K562 (cell line): ENCODE data around the gene FAM72B. TPM values are rescaled to one million over a fixed set of nuclear protein-coding genes. Genes with fewer than 3 reads are reported as not detected.
"Not testable (repeated sequence)": the region's sequence is repeated elsewhere in the genome, so short reads cannot be mapped to it uniquely, and the experiment has no call there.

Source experiments
- ATAC-seq: fragments of 200-7000 bp; cut with Tn5 transposase; 3 replicates; pipeline ENCODE4 v1.9.1; 2020; ENCODE audit warnings: moderate library complexity
- BruUV-seq: library from RNA; stranded (reverse); fragments of 400-500 nt; replicated peaks from 2 replicates; lab custom pipeline; 2021; lab: Mats Ljungman, UMichigan
- CTCF ChIA-PET: fragments of 300-600 bp; formaldehyde crosslinking; extraction: SDS; loops from one replicate; lab custom pipeline; 2021; ENCODE audit warnings: low intra/inter-chr PET ratio; lab: Yijun Ruan, JAX
- POLR2A ChIA-PET: fragments of 300-600, 350-650 bp; sonication (Branson Sonifier 250); formaldehyde crosslinking; extraction: SDS; loops from one replicate; lab custom pipeline; 2021; ENCODE audit warnings: antibody characterized with exemption, inconsistent platforms; lab: Yijun Ruan, JAX
- DNase-seq, 4 experiments: peaks; one replicate each; pipeline versions ENCODE4 v3.0.0 to v3.0.0-alpha.2; 2011 to 2018; ENCODE audit warnings: low spot score in 3 of 4, mixed read lengths in 3 of 4; ENCODE audit errors: extremely low read depth in 1 of 4
- FAIRE-seq: peaks from 2 replicates; lab custom pipeline; 2011; peaks lifted over from hg19 to GRCh38; lab: Jason Lieb, UNC
- H2AFZ ChIP-seq: 2 replicates; pipeline ENCODE4 v1.6.0; 2011; ENCODE audit warnings: low read depth, low read length, control low read depth, inconsistent platforms
- H3K27ac ChIP-seq: fragments of 200-600 bp; 3 replicates; pipeline ENCODE4 v1.8.0; 2011; ENCODE audit warnings: low read depth, mild to moderate bottlenecking, control low read depth, inconsistent platforms, low read length, moderate library complexity, mixed read lengths; ENCODE audit errors: extremely low read depth
- H3K27me3 ChIP-seq, 2 experiments: fragments of 300-600 bp in 1 of 2; 2 replicates in 1 of 2; 3 replicates in 1 of 2; pipeline versions ENCODE4 v1.6.0 to v1.8.0; 2011; ENCODE audit warnings: inconsistent platforms in 2 of 2, low read length in 2 of 2, mild to moderate bottlenecking in 1 of 2, mixed read lengths in 1 of 2, moderate library complexity in 1 of 2; ENCODE audit not compliant: control insufficient read depth in 2 of 2, insufficient read depth in 2 of 2
- H3K36me3 ChIP-seq: fragments of 300-600 bp; 3 replicates; pipeline ENCODE4 v1.8.0; 2011; ENCODE audit warnings: mild to moderate bottlenecking, low read length, inconsistent platforms; ENCODE audit not compliant: control insufficient read depth, insufficient read depth
- H3K4me1 ChIP-seq, 2 experiments: fragments of 200-600 bp in 1 of 2; replicated peaks in 1 of 2; 2 replicates in 1 of 2; 3 replicates in 1 of 2; pipeline versions ENCODE4 v1.5.1 to v1.8.0; 2011; ENCODE audit warnings: inconsistent platforms in 2 of 2, low read length in 2 of 2, mild to moderate bottlenecking in 1 of 2, mixed read lengths in 1 of 2, moderate library complexity in 1 of 2; ENCODE audit not compliant: control insufficient read depth in 2 of 2, insufficient read depth in 2 of 2
- H3K4me2 ChIP-seq: 2 replicates; pipeline ENCODE4 v1.6.1; 2011; ENCODE audit warnings: low read length, control low read depth, inconsistent platforms, mixed read lengths; ENCODE audit not compliant: insufficient read depth
- H3K4me3 ChIP-seq: fragments of 200-600 bp; sonication (generic), shearing (Covaris generic); 2 replicates; pipeline ENCODE4 v1.5.1; 2016; ENCODE audit warnings: control low read depth, inconsistent platforms
- H3K79me2 ChIP-seq: fragments of 200-600 bp; 3 replicates; pipeline ENCODE4 v1.8.0; 2011; ENCODE audit warnings: low read length, inconsistent platforms; ENCODE audit not compliant: control insufficient read depth, insufficient read depth
- H3K9ac ChIP-seq, 2 experiments: 2 replicates each; pipeline versions ENCODE4 v1.6.0 to v1.6.1; 2011; ENCODE audit warnings: low read depth in 2 of 2, low read length in 2 of 2, control low read depth in 1 of 2, inconsistent platforms in 1 of 2, mild to moderate bottlenecking in 1 of 2, mixed read lengths in 1 of 2; ENCODE audit not compliant: insufficient read depth in 1 of 2
- H3K9me1 ChIP-seq: one replicate; pipeline ENCODE4 v1.6.0; 2011; ENCODE audit warnings: inconsistent platforms, mild to moderate bottlenecking, low read length, moderate library complexity; ENCODE audit not compliant: control insufficient read depth, insufficient read depth
- H3K9me3 ChIP-seq: replicated peaks from 2 replicates; pipeline ENCODE4 v1.5.1; 2011; ENCODE audit warnings: low read depth, low read length, inconsistent platforms; ENCODE audit not compliant: control insufficient read depth, insufficient read depth
- H4K20me1 ChIP-seq: replicated peaks from 2 replicates; pipeline ENCODE4 v1.6.1; 2011; ENCODE audit warnings: low read length, inconsistent platforms, mixed read lengths; ENCODE audit not compliant: control insufficient read depth, insufficient read depth
- ARID1B ChIP-seq: fragments of 450-650 bp; IDR thresholded peaks from 2 replicates; pipeline ENCODE4 v1.6.1; 2016; ENCODE audit warnings: antibody characterized with exemption, mild to moderate bottlenecking, inconsistent platforms
- BHLHE40 ChIP-seq: IDR thresholded peaks from 2 replicates; pipeline ENCODE4 v1.6.1; 2011; ENCODE audit warnings: low read length, improper control_type of control experiment
- CBFA2T2 ChIP-seq: fragments of 450-650 bp; conservative IDR thresholded peaks from 2 replicates; pipeline ENCODE4 v1.6.1; 2017; ENCODE audit warnings: mild to moderate bottlenecking
- CREB1 ChIP-seq, 2 experiments: sonication (generic) in 1 of 2; formaldehyde crosslinking in 1 of 2; IDR thresholded peaks; 2 replicates each; pipeline versions ENCODE4 v1.6.1 to v1.8.0; 2012 to 2022; ENCODE audit warnings: inconsistent platforms in 1 of 2, mild to moderate bottlenecking in 1 of 2, missing genetic modification reagents in 1 of 2, moderate library complexity in 1 of 2
- CREM ChIP-seq: IDR thresholded peaks from 2 replicates; pipeline ENCODE4 v1.6.1; 2014; ENCODE audit warnings: antibody characterized with exemption, low read depth
- DPF2 ChIP-seq: fragments of 450-650 bp; IDR thresholded peaks from 2 replicates; pipeline ENCODE4 v1.6.1; 2016
- EP300 ChIP-seq: IDR thresholded peaks from 2 replicates; pipeline ENCODE4 v1.6.1; 2012; ENCODE audit warnings: low read length, improper control_type of control experiment
- FOSL1 ChIP-seq: fragments of 200-800 bp; sonication (Bioruptor generic); conservative IDR thresholded peaks from 2 replicates; pipeline ENCODE4 v1.6.1; 2016; ENCODE audit warnings: missing genetic modification characterization, missing compliant biosample characterization
- GATA2 ChIP-seq: sonication (generic); formaldehyde crosslinking; IDR thresholded peaks from 2 replicates; pipeline ENCODE4 v1.4.0; 2020; ENCODE audit warnings: mild to moderate bottlenecking, missing genetic modification reagents
- HDAC3 ChIP-seq: fragments of 450-650 bp; IDR thresholded peaks from 2 replicates; pipeline ENCODE4 v1.6.1; 2018; ENCODE audit warnings: borderline replicate concordance, mild to moderate bottlenecking, moderate library complexity; ENCODE audit not compliant: partially characterized antibody
- KLF16 ChIP-seq: IDR thresholded peaks from 2 replicates; pipeline ENCODE4 v1.6.1; 2016; ENCODE audit warnings: antibody characterized with exemption
- MTA2 ChIP-seq: fragments of 450-650 bp; IDR thresholded peaks from 2 replicates; pipeline ENCODE4 v1.6.1; 2016; ENCODE audit warnings: low read depth
- NCOR1 ChIP-seq: fragments of 450-650 bp; IDR thresholded peaks from 2 replicates; pipeline ENCODE4 v1.6.1; 2016; ENCODE audit warnings: mild to moderate bottlenecking, moderate library complexity
- NEUROD1 ChIP-seq: fragments of 150-350 bp; IDR thresholded peaks from 2 replicates; pipeline ENCODE4 v1.6.1; 2014; ENCODE audit warnings: borderline replicate concordance, low read length, low read depth; ENCODE audit not compliant: partially characterized antibody
- NFIC ChIP-seq: fragments of 450-650 bp; IDR thresholded peaks from 2 replicates; pipeline ENCODE4 v1.6.1; 2017; ENCODE audit warnings: mild to moderate bottlenecking, inconsistent platforms
- POLR2AphosphoS5 ChIP-seq: IDR thresholded peaks from 2 replicates; pipeline ENCODE4 v1.6.1; 2011; ENCODE audit warnings: mild to moderate bottlenecking, low read depth, low read length, moderate library complexity; ENCODE audit not compliant: control insufficient read depth, insufficient read depth
- RCOR1 ChIP-seq, 2 experiments: IDR thresholded peaks; 2 replicates each; pipeline ENCODE4 v1.6.1; 2012; ENCODE audit warnings: low read depth in 2 of 2, low read length in 2 of 2, borderline replicate concordance in 1 of 2, improper control_type of control experiment in 1 of 2
- RNF2 ChIP-seq: sonication (generic); IDR thresholded peaks from 2 replicates; pipeline ENCODE4 v1.6.1; 2016
- SMARCA4 ChIP-seq: fragments of 450-650 bp; IDR thresholded peaks from 2 replicates; pipeline ENCODE4 v1.6.1; 2016
- SOX6 ChIP-seq: fragments of 450-650 bp; IDR thresholded peaks from 2 replicates; pipeline ENCODE4 v1.6.1; 2014; ENCODE audit warnings: mild to moderate bottlenecking
- TAL1 ChIP-seq: fragments of 450-650 bp; IDR thresholded peaks from 2 replicates; pipeline ENCODE4 v1.6.1; 2016; ENCODE audit warnings: mild to moderate bottlenecking
- TBL1XR1 ChIP-seq, 2 experiments: IDR thresholded peaks; 2 replicates each; pipeline ENCODE4 v1.6.1; 2012; ENCODE audit warnings: improper control_type of control experiment in 2 of 2, low read length in 2 of 2, mild to moderate bottlenecking in 1 of 2
- TCF3 ChIP-seq: sonication (generic); formaldehyde crosslinking; IDR thresholded peaks from 2 replicates; pipeline ENCODE4 v1.4.0; 2020; ENCODE audit warnings: mild to moderate bottlenecking, missing genetic modification reagents
- TEAD4 ChIP-seq, 2 experiments: sonication (generic) in 1 of 2; formaldehyde crosslinking in 1 of 2; IDR thresholded peaks; 2 replicates each; pipeline versions ENCODE4 v1.6.1 to v1.8.0; 2012 to 2022; ENCODE audit warnings: borderline replicate concordance in 1 of 2, inconsistent platforms in 1 of 2, low read length in 1 of 2, mild to moderate bottlenecking in 1 of 2, missing genetic modification reagents in 1 of 2
- TRIM24 ChIP-seq, 2 experiments: fragments of 450-650 bp; IDR thresholded peaks; 2 replicates each; pipeline ENCODE4 v1.6.1; 2016
- ZKSCAN8 ChIP-seq: fragments of 200-800 bp; sonication (Bioruptor generic); IDR thresholded peaks from 2 replicates; pipeline ENCODE4 v1.6.1; 2016; ENCODE audit warnings: missing genetic modification characterization, missing compliant biosample characterization
- ZNF766 ChIP-seq: fragments of 200-800 bp; sonication (Bioruptor generic); conservative IDR thresholded peaks from 2 replicates; pipeline ENCODE4 v1.6.1; 2016; ENCODE audit warnings: missing genetic modification characterization, missing compliant biosample characterization
- WGBS: fragments of 100-300 bp; shearing (Covaris generic); methylation state at CpG from one replicate; pipeline ENCODE4 v1.1.6; 2016; ENCODE audit warnings: low coverage, mixed read lengths; ENCODE audit not compliant: insufficient coverage; ENCODE audit errors: missing lambda C conversion rate; 5-methylcytosine and 5-hydroxymethylcytosine counted together
- in situ Hi-C: fragments of 300-500 bp; cut with MboI; formaldehyde crosslinking; loops from 4 replicates; pipeline ENCODE4 v1.15.0; 2018; ENCODE audit warnings: inconsistent platforms, mixed read lengths
- intact Hi-C: fragments of 100-400 bp; cut with micrococcal nuclease; formaldehyde crosslinking; loops from 2 replicates; pipeline ENCODE4 v1.14.2; 2022
- polyA plus RNA-seq, 8 experiments: library from polyadenylated mRNA; depleted of rRNA in 4 of 8; stranded (reverse) in 5 of 8; unstranded in 3 of 8; fragments of >200 nt; fragmentation: Nextera tagmentation in 2 of 8; fragmentation: Illumina TruSeq in 1 of 8; extraction: Ambion mirVana in 2 of 8; extraction: Trizol in 1 of 8; gene quantifications; 2 replicates each; pipeline versions ENCODE4 v1.2.1 to v1.2.3, GENCODE V29; 2011 to 2014; ENCODE audit warnings: inconsistent platforms in 1 of 8, missing spikeins in 1 of 8
- total RNA-seq, 7 experiments: library from RNA; depleted of rRNA in 6 of 7; stranded (reverse); fragments of >200 nt in 6 of 7; fragmentation: Illumina TruSeq in 2 of 7; extraction: Trizol in 2 of 7; gene quantifications; 2 replicates each; pipeline versions ENCODE4 v1.2.1 to v1.2.3, GENCODE V29; 2011 to 2021; ENCODE audit warnings: low replicate concordance in 1 of 7

FAM72B gene
- total and polyA plus RNA-seq, 9 of the 15 experiments (the other 6 are each of a cell fraction or from before 2014, with no cell fraction given) = 11.8 to 61.7 (median 31.5) TPM

DNA sequence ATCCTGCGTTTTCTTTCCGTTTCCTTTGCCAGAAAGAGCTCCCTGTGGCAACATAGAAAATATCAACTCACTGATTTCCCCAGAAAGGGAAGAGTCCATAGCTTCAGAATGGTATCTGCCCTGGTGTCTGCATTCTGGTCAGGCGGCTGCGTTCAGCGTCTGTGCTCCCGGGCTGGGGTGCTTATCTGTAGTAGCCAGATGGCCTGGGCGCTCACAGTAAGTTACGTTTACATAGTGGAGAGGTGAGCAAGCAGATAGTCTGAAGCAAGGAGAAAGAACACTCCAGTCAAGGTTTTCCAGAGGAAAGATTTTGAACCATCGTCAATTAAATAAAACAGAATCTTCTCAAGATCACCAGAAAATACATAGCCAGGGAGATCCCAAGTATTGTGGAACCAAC lies 29.4 kb upstream of the FAM72B start (continued):
- peak; percentile 80 for TF ChIP-seq SMARCA4
- peak; percentile 83 for TF ChIP-seq CBFA2T2
- TF ChIP-seq RCOR1 (IDR thresholded peaks at IDR 0.05; ENCODE audit: borderline replicate concordance in 1 of 2, low read depth in 2 of 2, low read length in 2 of 2) = peak in 1 of 2 experiments; percentile 56; a peak in 1 of 4 replicates
- TF ChIP-seq TCF3 (CRISPR knock-in tag) = peak; percentile 68
- peak; percentile 57 for TF ChIP-seq POLR2AphosphoS5
- peak in 1 of 2 experiments; percentile 32; a peak in 1 of 4 replicates for TF ChIP-seq TRIM24 (IDR thresholded peaks at IDR 0.05)
- TF ChIP-seq DPF2 = peak; percentile 78
- peak; percentile 71 for TF ChIP-seq CREM
- peak; percentile 34 for TF ChIP-seq HDAC3
- 0 out of 2 replicates have a peak, but pooled peaks have one; percentile 29 for TF ChIP-seq ZKSCAN8 (CRISPR knock-in tag)
- TF ChIP-seq TAL1 = peak; percentile 87
- peak; percentile 70 for TF ChIP-seq TEAD4 (IDR thresholded peaks at IDR 0.05; ENCODE audit: low read length)
- TF ChIP-seq TEAD4 (CRISPR knock-in tag; IDR thresholded peaks at IDR 0.05; ENCODE audit: borderline replicate concordance); CREB1 (CRISPR knock-in tag; IDR thresholded peaks at IDR 0.05): not testable (repeated sequence)
- TF ChIP-seq BHLHE40 = 0 out of 2 replicates have a peak, but pooled peaks have one; percentile 23
- 0 out of 2 replicates have a peak, but pooled peaks have one; percentile 31 for TF ChIP-seq FOSL1 (tag)
- peak; percentile 68 for TF ChIP-seq EP300
- peak in 1 of 2 experiments; percentile 40; a peak in 1 of 4 replicates for TF ChIP-seq TBL1XR1 (IDR thresholded peaks at IDR 0.05; ENCODE audit: low read length in 2 of 2)
- 0 out of 2 replicates have a peak, but pooled peaks have one; percentile 23 for TF ChIP-seq CREB1 (IDR thresholded peaks at IDR 0.05)
- 0 out of 2 replicates have a peak, but pooled peaks have one; percentile 19 for TF ChIP-seq GATA2
- 0 out of 2 replicates have a peak, but pooled peaks have one; percentile 37 for TF ChIP-seq RNF2
- TF ChIP-seq ARID1B = peak; percentile 92
- peak; percentile 76 for TF ChIP-seq MTA2
- peak; percentile 85 for TF ChIP-seq NCOR1
- TF ChIP-seq KLF16 = peak; percentile 77
- TF ChIP-seq ZNF766 (CRISPR knock-in tag) = 0 out of 2 replicates have a peak, but pooled peaks have one; percentile 31
- TF ChIP-seq SOX6 = peak; percentile 63; the same call in 1 of the 2 replicates
- TF ChIP-seq NEUROD1 = peak; percentile 44
- TF ChIP-seq NFIC = peak; percentile 57

DNA sequence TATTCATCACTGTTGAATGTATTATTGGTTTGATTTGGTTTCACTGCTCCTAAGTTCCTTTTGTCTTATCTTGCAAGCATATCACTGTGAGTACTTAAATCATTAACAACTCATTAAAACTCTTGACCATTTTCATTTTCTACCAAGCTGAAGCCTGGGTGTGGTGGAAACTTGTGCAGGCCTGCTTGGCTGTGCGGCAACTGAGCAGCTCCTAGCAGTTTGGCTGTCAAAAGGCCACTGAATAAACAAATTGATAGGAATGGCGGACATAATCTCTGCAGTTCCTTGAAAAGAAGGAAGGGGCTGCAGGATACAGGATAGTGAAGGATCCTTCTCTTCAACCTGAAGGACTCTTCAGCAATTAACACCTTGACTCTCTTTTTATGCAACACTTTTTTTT lies 26.6 kb upstream of the FAM72B start:
- H3K4me1 ChIP-seq, POLR2A ChIA-PET, H3K36me3 ChIP-seq, H2AFZ ChIP-seq, H3K27me3 ChIP-seq, H3K9ac ChIP-seq, H3K79me2 ChIP-seq, H4K20me1 ChIP-seq, BruUV-seq, H3K4me3 ChIP-seq, ATAC-seq, intact Hi-C loops, H3K9me1 ChIP-seq, H3K27ac ChIP-seq, DNase-seq, CTCF ChIA-PET, H3K4me2 ChIP-seq, H3K9me3 ChIP-seq, in situ Hi-C loops, FAIRE-seq: not testable (repeated sequence)
- 87% methylated on average over 1 of the region's 2 CpGs for whole genome bisulfite sequencing
